NCI-H82 (cell line): ENCODE results near the gene CACNG4.

Experiments used
- DNase-seq: peaks from one replicate; lab custom pipeline; 2025; lab: John Stamatoyannopoulos, UW

The CACNG4 gene

DNA sequence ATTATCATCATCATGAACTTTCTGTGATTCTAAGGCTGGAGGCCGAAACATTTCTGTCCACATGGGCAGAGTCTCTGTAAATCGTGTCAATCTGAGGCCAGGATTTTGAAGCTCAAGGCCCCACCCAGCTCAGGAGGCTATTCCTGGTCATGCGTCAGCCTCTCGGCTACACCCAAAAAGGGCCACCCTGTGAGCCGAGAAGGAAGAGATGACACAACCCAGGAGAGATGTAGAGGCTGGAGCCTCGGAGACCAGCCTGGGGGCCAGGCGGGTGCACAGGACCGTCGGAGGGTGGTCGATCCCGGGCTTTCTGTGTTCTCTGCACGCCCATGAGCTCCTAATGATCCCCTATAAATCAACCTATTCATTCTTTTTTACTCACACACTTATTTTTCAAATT, 78.8 kb downstream of the CACNG4 start:
- DNase-seq = no peak

DNA sequence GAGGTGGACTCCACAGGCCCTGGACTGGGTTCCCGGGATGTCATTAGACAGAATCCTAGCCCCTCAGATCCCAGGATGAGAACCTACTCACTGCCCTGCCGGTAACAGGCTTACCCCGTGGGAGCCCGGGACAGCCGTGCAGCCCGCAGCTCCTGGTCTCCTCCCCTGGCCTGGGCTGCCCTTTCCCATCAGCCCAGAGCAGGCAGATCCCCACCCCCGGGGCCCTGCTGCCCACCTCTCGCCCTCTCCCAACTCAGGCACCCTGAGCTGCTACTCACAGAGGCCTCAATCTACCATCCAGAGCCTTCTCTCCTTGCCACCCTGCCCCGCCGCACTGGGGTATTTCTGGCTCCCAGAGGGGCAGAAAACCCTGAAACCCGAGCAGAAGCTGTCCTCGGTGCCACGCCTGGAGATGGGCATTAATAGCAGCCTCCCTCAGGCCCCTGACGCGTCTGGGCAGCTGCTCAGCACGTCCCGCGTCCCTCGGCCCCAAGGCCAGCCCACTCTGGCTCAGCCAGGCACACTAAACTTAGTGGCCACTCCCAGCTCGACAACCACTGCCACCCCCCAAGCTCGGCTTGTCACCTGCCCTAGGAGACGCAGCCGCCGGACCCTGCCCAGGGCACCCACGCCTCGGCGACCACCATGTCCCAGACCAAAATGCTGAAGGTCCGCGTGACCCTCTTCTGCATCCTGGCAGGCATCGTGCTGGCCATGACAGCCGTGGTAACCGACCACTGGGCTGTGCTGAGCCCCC, 79.7 kb downstream of the CACNG4 start, which contains the start of gene CACNG1:
CACNG1 (plus strand) TSS at position 539 of the 757 bp plus-strand sequence; CDS start at position 646, 107 bp downstream.
- DNase-seq = no peak

DNA sequence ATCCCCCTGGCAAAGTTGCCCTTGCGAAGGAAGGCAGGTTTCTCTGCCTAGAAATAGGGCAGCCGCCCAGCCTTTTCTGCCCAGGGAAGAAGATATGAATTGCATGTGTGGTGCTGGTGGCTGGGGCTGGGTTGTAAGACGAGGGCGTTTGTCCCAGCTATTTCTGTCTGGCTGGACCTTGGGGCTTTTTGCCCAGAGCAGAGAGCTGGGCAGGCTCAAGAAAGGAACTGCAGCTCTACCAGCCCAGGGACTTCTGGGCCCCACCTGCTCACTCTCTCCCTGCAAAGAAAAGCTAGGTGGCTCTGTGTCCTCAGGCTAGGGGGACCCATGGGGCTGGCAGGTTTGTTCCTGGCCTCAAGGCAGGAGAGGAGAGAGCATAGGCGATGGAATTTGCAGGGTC, 80.4 kb downstream of the CACNG4 start:
- DNase-seq = no peak

DNA sequence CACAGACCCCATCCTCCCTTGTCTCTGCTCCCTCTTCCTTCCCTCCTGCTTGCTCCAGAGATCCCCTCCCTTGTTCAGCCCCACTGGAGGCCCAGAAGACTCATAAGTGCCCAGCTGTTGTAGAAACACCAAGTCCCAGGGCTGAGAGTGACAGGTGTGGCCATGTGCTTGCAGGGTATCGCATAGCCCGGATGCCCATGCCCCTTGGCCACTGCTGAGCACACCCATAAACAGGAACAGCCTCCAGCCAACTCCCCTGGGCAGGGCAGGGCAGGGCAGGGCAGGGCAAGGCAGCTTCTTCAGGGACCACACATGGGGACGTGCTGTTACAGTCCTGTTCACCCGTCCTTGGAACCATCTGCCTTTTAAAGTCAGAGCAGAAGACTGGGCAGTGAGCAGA, 81.9 kb downstream of the CACNG4 start:
- DNase-seq = no peak

DNA sequence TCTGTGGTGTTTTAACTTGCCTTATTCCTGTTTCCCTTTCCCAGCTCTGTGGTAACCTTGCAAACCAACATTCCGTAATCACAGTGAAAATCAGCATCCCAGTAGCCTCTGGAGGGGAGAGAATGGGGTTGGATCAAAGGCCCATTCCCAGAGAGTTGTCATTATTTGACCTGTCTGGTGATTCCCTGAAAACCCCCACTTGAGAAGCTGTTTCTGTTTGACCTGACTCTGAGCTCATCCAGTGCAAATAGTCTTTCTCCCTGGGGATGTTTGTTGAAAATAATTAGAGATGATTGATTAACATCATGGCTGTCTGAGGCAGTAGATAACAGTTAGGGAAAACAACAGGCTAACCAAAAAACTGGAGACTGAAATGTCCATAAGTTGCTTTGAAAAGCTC, 82.9 kb downstream of the CACNG4 start:
- DNase-seq = no peak

DNA sequence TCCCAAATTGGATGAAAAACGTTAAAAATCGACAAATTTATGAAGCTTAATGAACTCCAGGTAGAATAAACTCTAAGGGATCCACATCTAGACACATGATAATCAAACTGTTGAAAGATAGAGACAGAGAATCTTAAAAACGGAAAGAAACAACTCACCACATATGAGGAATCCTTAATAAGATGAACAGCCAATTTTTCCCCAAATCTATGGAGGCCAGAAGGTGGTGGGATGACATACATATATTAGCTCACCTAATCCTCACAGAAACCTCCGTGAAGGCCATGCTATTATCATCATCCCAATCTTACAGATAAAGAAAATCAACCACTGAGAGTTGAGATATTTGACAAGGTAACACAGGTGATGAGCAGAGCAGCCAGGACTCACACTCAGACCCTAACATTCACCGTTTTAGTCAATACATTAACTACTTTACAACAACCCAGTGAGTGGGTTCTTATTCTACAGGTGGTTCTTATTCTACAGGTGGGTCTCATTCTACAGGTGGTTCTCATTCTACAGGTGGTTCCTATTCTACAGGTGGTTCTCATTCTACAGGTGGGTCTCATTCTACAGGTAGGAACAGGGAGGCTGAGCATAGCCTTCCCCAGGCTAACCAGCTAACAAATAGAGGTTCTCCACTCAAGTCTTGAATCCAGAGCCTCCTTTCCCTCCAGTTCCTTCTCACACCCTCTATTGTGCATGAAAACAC, 84.7 kb downstream of the CACNG4 start:
- DNase-seq = no peak

DNA sequence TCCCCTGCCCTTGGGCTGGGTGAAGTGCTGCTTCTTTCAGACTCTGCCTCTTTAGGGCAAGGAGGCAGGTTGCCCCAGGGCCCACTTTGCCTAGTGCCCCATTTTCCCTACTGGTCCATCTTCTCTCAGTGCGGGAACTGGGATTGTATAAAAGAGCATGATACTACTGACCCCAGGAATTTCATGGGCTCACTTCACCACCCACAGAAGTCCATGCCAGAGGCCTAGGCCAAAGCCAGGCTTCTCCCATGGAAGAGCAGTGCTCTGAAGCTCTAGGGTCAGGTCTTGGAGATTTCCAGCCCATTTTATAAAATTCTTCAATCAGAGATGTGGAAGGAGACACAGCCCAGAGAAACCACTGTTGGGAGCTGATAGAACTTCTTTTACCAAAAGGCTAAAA, 85.6 kb downstream of the CACNG4 start:
- no peak for DNase-seq

DNA sequence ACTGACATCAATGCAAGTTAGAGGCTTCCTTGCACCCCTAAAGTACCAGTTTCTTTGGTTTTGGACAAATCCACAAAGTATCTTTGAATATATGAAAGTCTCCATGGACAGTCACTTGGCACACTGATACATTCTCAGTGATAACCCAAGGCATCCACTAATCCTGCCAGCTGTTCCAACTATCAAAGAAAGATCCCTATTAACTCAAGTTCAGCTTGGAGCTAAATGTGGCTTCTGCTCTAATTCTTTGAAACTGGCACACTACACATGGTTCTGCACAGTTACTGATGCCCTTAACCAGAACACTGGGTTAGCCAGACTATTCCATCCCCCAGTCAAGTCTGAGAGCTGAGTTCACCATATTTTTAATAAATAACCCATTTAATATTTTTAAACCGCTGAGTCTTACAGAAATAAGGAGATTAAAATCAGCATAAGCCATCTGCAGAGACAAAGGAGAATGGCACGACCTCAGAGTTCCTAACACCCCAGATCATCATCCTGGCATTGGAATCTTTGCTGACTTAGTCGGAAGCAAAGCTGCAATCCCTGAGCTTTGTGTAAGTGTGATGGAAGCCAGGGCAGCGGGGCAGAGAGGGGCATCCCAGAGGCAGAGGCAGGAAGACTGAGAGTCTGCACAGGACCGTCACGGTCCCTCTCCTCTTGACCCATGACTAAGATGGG, 86.1 kb downstream of the CACNG4 start:
- DNase-seq = peak; percentile 47

DNA sequence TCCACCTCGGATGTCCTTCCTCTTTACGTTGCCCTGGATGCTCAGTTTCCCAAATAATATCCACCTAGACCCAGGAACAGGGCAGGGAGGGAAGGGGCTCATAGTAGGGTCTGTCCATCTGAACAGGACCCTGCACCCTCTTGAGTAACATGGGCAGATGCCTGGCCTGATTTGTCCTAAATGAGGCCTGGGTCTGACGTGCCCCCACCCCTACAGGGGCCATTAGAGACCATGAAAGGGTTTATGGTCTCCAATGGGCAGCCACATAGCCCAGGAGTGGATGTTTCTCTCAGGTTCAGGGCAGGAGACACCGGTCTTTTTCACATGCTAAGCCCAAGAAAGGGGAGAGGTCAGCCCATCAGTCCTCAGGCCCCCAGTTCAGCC, 86.6 kb downstream of the CACNG4 start:
- no peak for DNase-seq

DNA sequence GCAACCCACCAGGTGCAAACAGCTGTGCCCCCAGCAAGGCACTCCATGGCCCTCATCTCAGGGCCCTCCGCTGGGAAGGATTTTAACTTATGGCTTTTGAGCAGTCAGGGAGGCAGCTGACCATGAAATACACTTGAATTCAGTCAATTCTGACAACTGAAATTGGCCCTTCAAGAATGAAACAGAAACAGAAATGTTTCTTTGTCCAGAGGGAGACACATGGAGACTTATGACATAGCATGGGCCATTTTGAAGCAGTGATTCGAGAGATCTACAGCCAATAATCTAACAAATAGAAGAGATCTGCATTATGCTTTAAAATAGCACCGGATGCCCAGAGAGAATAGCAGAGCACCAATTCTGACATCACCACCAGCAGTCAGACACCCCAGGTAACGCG, 87.3 kb downstream of the CACNG4 start:
- no peak for DNase-seq

DNA sequence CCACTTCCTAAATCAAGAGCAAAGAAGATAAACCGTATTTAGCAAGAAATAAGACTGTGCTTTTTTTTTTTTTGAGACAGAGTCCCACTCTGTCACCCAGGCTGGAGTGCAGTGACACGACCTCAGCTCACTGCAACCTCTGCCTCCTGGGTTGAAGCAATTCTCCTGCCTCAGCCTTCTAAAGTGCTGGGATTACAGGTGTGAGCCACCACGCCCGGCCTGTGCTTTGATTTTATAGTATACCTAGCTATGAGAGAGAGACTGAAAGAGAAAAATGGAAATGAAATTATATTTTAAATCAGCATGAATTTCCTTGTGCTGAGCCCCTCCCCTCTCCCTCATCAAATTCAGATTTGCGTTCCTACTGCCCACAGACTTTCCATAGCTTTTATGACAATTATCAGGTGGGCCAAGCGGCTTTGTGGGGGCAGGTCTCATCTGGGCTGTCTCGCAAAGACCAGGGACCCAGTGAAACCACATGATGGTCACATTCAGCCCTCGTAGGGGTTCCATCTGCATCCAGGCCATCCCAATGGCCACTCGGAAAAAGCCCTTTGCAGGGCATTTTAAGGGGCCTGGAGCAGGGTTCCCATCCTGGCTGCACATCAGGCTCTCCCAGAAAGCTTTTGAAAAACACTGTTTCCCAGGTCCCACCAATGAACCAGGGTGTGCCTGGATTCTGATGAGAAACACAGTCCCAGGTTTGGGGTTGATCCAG, 88.4 kb downstream of the CACNG4 start:
- no peak for DNase-seq

DNA sequence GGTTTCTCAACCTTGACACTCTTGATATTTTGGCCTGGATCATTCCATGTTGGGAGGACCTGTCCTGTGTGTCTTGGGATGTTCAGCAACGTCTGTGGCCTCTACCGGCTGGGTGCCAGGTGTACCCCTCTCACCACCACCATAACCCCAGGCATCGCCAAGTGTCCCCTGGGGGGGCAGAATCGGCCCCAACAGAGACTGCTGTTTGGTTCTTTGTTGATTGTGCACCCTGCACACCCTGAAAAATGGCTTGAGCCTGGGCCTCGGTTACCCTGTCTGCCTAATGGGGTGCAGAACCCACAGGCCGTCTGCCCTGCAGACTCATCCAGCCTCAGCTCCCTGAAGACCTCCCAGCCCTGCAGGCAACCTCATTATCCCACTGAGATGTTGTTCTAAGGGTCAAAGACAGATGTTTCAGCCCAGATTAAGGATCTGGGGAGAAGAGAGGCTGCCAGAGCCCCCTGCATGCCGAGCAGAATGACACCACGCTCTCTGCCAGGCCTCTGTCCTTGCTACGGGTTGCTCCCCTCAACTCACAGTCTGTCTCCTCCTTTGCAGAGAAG, 89.0 kb downstream of the CACNG4 start:
- no peak for DNase-seq

DNA sequence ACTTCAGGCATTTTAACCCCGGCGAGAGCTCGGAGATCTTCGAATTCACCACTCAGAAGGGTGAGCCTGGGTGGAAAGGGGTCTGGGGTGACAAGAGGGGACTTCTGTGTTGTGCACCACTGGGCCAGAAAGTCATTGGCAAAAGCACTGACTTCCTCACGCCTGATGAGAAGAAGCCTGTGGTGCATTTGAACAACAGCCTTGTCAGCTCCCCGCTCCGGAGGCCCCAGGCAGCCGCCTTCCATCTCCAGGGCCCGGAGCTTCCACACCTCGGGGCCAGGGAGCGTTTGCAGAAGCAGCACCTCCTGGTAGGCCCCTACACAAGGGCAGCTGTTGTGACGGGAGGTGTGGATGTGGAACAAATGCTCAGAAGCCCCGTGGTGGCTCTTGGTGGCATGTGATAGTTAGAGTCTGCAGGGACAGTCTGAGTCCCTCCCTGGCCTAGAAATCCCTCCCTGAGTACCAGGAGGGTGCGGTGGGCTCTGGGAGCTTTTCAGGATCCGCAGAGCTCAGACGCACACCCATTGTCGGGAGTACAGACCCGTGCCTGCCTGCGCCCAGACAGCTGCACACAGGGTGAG, 89.6 kb downstream of the CACNG4 start:
- DNase-seq = no peak

DNA sequence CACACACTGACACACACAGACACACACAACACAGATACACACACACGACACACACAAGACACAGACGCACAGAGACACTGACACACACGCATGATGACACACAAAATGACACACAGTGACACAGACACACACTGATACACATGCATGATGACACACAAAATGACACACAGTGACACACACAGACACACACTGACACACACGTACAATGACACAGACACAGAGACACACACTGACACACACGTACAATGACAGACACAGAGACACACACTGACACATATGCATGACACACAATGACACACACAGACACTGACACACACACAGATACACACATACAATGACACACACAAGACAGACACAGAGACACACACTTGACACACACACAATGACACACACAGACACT, 90.1 kb downstream of the CACNG4 start:
- DNase-seq = no peak

DNA sequence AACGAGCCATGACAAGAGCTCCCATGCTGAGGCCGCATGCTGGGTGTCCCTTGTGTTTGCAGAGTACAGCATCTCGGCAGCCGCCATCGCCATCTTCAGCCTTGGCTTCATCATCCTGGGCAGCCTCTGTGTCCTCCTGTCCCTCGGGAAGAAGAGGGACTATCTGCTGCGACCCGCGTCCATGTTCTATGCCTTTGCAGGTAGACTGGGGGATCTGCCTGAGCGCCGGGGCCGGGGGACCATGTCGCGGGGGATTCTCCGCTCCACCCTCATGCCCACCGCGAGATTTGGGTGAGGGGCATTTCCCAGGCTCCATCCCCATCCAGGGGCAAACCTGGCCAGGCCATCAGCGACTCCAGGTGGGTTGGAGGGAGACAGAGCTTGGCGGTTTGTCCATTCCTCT, 90.5 kb downstream of the CACNG4 start:
- no peak for DNase-seq

DNA sequence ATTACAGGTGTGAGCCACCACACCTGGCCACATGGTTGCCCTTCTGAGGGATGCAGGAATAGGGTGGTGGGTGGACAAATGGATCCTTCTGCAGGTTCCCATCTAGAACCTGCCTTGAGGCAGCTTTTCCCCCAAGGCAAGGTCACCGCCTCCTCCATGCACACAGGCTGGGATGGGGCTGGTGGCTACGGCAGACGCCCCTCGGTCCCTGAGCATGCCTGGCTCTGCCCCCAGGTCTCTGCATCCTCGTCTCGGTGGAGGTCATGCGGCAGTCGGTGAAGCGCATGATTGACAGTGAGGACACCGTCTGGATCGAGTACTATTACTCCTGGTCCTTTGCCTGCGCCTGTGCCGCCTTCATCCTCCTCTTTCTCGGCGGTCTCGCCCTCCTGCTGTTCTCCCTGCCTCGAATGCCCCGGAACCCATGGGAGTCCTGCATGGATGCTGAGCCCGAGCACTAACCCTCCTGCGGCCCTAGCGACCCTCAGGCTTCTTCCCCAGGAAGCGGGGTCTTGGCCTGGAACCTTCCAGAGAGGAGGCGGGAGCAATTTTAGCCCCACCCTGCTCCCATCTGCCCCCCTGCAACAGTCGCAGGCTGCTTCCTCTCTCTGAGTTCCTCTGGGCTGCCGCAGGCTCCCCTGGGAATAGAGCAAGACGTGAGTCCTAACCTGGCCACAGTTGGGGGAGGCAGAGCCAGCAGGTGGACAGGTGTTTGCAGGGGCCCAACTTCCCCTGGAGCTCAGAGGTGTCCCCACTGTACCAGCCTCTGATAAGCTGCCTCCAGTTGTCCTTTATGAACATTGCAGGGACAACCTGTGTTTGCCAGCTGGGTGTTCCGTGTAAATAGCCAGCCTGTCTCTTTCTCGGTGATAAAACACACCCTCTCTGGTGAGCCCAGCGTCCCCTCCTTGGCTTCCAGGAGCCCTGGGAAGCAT, 91.6 kb downstream of the CACNG4 start:
- peak; percentile 13 for DNase-seq

DNA sequence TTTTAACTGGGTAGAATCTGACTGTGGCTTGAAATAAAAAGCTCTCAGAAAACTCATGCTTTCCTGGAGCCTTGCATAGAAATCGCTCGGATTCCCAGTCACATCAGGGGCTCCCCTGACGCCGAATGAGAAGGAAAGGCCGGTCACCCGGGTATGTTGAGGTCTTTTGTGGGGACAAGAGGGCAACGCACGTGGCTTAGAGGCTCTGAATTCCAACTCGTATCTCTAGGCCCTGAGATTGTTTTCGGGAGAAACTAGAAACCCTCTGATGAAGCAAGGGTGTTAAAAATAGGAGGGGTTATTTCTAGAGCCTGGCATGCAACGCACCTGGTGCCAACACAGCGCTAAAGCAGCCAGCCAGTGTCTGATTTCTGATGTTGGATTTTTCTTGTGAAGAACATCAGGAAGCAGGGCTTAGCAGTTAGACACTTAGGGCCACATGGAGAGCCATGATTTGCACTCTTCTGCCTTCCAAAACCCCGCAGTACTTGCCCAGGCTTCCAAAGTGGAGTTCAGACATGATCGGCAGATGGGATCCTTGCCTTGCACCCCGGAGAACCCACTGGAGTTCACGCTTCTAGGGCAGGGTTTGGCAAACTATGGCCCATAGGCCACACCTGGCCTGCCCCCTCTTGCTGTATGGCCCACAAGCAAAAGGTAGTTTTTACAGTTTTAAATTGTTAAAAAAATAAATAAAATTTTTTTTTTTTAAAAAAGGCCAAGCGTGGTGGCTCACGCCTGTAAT, 92.4 kb downstream of the CACNG4 start:
- no peak for DNase-seq

DNA sequence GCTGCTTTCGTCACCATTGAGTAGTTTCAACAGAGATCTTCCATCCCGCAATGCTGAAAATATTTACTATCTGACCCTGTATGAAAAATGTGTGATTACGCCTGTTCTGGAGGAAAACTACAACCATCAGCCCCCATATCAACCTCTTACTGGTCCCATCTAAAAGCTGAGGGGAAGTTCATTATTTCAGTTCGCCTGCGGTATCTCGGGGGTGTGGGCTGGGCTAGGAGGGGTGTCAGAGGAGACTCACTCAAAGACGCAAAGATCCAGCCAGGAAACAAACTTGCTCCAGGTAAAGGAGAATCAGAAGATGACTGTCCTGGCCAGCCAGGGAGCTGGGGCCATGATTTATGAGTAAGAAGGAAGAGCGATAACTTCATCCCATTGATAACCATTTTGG, 93.5 kb downstream of the CACNG4 start:
- no peak for DNase-seq

DNA sequence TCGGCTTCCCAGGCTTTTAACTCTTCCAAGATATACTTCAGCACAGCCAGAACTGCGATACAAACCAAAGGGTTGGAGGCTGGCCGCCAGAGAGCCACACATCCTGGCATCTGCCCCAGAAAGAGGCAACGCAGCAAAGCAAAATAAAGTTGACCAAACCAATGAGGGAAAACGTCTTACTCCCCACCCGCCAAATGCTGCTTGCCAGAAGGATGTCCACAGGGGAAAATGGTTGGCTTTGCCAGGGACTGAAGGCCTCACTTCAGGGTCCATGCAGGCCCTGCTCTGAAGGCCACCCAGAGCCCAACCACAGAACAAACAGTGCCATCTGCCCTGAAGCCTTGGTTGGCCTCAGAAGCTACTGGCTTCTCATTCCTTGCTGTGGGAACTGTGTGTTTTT, 94.9 kb downstream of the CACNG4 start:
- no peak for DNase-seq

DNA sequence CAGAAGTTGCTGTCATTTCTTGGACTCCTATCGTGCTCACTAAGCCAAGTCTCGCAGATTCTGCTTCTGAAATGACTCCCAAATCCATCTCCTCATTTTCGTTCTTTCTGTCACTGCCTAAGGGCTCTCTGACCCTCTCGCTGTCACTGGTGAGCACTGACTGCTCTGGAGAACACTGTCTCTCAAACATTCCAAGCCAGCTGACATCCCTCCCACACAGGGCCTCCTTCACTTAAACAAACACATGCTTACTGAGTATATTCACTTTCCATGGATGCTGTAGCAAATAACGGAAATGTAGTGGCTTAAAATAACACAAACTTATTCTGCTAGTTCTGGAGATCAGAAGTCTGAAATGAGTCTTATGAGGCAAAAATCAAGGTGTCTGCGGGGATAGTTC, 98.6 kb downstream of the CACNG4 start:
- DNase-seq = no peak
